Raji (cell line): Measurements from ENCODE around the gene LCE7A.

ENCODE experiments used
- POLR2A ChIP-seq: IDR thresholded peaks from 2 replicates; pipeline ENCODE4 v1.6.1; 2011; ENCODE audit warnings: low read depth, low read length, control low read depth; ENCODE audit not compliant: insufficient read depth

The LCE7A gene

GRCh38 chr1:152906023-152906565 lies 46.3 kb downstream of the LCE7A start:
- no peak for TF ChIP-seq POLR2A

DNA sequence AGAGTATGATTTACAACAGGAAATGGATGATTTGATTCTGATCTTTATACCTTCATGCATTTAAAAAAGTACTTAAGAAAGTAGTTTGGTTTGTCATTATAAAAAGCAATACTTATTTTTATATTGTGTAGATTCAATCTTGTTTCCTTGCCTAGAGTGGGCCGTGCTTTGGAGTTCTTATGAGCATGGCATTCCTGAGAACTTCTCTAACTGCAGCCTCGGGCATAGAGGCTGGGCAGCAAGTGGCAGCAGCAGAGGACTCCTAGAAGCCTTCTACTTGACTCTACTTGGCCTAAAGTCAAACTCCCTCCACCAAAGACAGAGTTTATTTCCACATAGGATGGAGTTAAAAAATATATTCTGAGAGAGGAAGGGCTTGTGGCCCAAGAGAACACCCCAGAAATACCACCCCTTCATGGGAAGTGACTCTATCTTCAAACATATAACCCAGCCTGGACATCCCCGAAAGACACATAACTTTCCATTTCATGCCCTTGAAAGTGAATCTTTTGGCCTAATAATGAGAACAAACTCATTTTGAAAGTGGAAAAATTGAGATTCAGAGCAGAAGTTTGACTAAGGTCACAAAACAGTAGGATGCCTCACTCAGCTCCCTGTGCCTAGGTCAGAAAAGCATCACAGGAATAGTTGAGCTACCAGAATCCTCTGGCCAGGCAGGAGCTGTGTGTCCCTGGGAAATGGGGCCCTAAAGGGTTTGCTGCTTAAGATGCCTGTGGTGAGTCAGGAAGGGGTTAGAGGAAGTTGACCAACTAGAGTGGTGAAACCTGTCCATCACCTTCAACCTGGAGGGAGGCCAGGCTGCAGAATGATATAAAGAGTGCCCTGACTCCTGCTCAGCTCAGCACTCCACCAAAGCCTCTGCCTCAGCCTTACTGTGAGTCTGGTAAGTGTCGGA lies 48.1 kb downstream of the LCE7A start, which contains the start of gene IVL:
Gene IVL (plus strand): TSS at position 861 of the 916 bp plus-strand sequence. CDS start 1,252 bp downstream, outside the sequence.
- no peak for TF ChIP-seq POLR2A

- no peak for TF ChIP-seq POLR2A
Measured at GRCh38 chr1:152909206-152909605, 49.4 kb downstream of the LCE7A start.
